ENCODE results near the gene RBM25.

- TF ChIP-seq ZNF610 (tag by site-specific recombination; IDR thresholded peaks at IDR 0.05; ENCODE audit: borderline replicate concordance) (no peak), CTCF (tag by site-specific recombination; IDR thresholded peaks at IDR 0.05) (no peak), KLF9 (tag by site-specific recombination; IDR thresholded peaks at IDR 0.05; ENCODE audit: low read depth) (no peak), ZNF416 (tag by site-specific recombination; IDR thresholded peaks at IDR 0.05) (no peak)
These were observed 87.8 kb downstream of the RBM25 start for GRCh38 chr14:73146111-73146510.

Measured in HEK293 (cell line).